ENCODE data around the gene PRPF19. TPM values are rescaled to one million over a fixed set of nuclear protein-coding genes. Genes with fewer than 3 reads are reported as not detected.
A peak's percentile ranks its signal among the peaks of the same experiment; 100 is the strongest.
"Not testable (repeated sequence)": the region's sequence is repeated elsewhere in the genome, so short reads cannot be mapped to it uniquely, and the experiment has no call there.

PRPF19 gene
- total RNA-seq, 1 donor from 2014 or later: 94.9 TPM

GRCh38 chr11:60922906-60923305 lies 16.5 kb upstream of the PRPF19 start:
- no peak for ATAC-seq

GRCh38 chr11:60921777-60922335 lies 15.5 kb upstream of the PRPF19 start:
- no peak for ATAC-seq

- ATAC-seq: no peak
Observed at GRCh38 chr11:60921259-60921658, 14.9 kb upstream of the PRPF19 start.

GRCh38 chr11:60919956-60920355 lies 13.6 kb upstream of the PRPF19 start:
- ATAC-seq: no peak

GRCh38 chr11:60919320-60919719 lies 12.9 kb upstream of the PRPF19 start:
- ATAC-seq: no peak

GRCh38 chr11:60918939-60919265 lies 12.5 kb upstream of the PRPF19 start:
- ATAC-seq: peak; percentile 42

- ATAC-seq: no peak
Observed at GRCh38 chr11:60918251-60918938, 12.0 kb upstream of the PRPF19 start.

GRCh38 chr11:60917267-60917666 lies 10.9 kb upstream of the PRPF19 start:
- ATAC-seq: peak; percentile 59

- ATAC-seq: no peak
Observed at GRCh38 chr11:60916669-60917206, 10.4 kb upstream of the PRPF19 start.

- ATAC-seq: peak; percentile 77
Observed at GRCh38 chr11:60915248-60915914, 9.0 kb upstream of the PRPF19 start.

- ATAC-seq: peak; percentile 11
Observed at GRCh38 chr11:60914633-60915247, 8.4 kb upstream of the PRPF19 start.

- ATAC-seq: peak; percentile 48
Observed at GRCh38 chr11:60913793-60914632, 7.6 kb upstream of the PRPF19 start, which contains the start of gene TMEM109. TSS of gene TMEM109 (plus strand) at chr11:60914158. CDS start at chr11:60919694, 5,536 bp downstream.

GRCh38 chr11:60912851-60913528 lies 6.6 kb upstream of the PRPF19 start:
- no peak for ATAC-seq

GRCh38 chr11:60912223-60912850 lies 6.0 kb upstream of the PRPF19 start:
- ATAC-seq: no peak

- ATAC-seq: no peak
Observed at GRCh38 chr11:60910711-60911380, 4.5 kb upstream of the PRPF19 start.

GRCh38 chr11:60910281-60910687 lies 3.9 kb upstream of the PRPF19 start:
- ATAC-seq: no peak

GRCh38 chr11:60909680-60910280 lies 3.4 kb upstream of the PRPF19 start:
- ATAC-seq: not testable (repeated sequence)

- ATAC-seq: no peak
Observed at GRCh38 chr11:60908803-60909202, 2.4 kb upstream of the PRPF19 start.

- peak; percentile 74 for ATAC-seq
Observed at GRCh38 chr11:60905551-60906113, 753 bp downstream of the PRPF19 start.

GRCh38 chr11:60905047-60905446 lies 1.3 kb downstream of the PRPF19 start:
- ATAC-seq: no peak
